SU-DHL-6 (cell line): ENCODE results near the gene MYO7A.

Experiments used
- EZH2phosphoT487 ChIP-seq: fragments of 200-600 bp; sonication (generic), shearing (Covaris generic); conservative IDR thresholded peaks from 2 replicates; pipeline ENCODE4 v1.6.1; 2018; ENCODE audit warnings: mild to moderate bottlenecking, antibody characterized with exemption, low read length, moderate library complexity, mixed read lengths
- TF ChIP-seq, protein P1 (sequence below): fragments of 200-600 bp; sonication (generic); IDR thresholded peaks from one replicate; pipeline ENCODE4 v1.5.1; 2017; ENCODE audit warnings: antibody characterized with exemption, mild to moderate bottlenecking, low read length, moderate library complexity; ENCODE audit not compliant: insufficient read depth, poor library complexity, severe bottlenecking

DNA sequence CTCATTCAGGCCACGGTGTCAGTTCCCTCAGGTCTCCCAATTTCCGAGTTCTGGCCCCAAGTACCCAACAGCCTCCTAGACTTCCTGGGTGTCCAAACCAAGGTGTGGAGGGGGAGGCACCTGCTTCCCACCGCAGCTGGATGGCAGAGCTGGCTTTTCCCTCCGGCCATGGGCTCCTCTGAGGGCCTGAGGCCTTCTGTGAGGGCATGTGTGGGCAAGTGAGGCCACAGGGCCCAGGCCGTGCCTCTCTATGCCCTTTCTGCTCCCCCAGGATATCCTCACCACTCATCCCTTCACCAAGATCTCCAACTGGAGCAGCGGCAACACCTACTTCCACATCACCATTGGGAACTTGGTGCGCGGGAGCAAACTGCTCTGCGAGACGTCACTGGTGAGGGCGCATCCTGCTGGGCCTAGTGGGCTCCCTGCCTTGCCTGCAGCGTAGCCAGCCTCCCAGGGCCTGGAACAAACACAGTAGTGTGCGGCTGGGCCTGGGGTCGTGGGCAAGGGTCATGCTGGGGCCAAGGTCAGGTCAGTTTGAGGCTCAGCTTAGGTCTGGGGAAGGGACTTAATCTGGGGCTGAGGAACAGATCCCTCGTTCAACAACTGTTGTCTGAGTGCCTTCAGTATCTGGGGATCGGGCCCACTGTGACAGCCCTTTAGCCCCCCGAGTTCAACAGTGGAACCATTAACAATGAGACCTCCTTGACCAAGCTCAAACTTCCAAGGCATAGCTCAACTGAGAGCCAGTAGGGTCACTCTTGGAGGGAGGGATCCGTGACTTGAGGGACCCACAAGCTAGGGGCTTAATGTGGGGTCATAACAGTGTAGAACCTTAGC lies 85.8 kb downstream of the MYO7A start:
- TF ChIP-seq, protein P1, sequence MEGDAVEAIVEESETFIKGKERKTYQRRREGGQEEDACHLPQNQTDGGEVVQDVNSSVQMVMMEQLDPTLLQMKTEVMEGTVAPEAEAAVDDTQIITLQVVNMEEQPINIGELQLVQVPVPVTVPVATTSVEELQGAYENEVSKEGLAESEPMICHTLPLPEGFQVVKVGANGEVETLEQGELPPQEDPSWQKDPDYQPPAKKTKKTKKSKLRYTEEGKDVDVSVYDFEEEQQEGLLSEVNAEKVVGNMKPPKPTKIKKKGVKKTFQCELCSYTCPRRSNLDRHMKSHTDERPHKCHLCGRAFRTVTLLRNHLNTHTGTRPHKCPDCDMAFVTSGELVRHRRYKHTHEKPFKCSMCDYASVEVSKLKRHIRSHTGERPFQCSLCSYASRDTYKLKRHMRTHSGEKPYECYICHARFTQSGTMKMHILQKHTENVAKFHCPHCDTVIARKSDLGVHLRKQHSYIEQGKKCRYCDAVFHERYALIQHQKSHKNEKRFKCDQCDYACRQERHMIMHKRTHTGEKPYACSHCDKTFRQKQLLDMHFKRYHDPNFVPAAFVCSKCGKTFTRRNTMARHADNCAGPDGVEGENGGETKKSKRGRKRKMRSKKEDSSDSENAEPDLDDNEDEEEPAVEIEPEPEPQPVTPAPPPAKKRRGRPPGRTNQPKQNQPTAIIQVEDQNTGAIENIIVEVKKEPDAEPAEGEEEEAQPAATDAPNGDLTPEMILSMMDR: no peak
- TF ChIP-seq EZH2phosphoT487: no peak
